GM18951 (cell line): ENCODE data around the gene DGKG.

ENCODE experiments used
- POLR2A ChIP-seq: IDR thresholded peaks from 4 replicates; pipeline ENCODE4 v1.6.1; 2011; ENCODE audit warnings: mild to moderate bottlenecking; ENCODE audit not compliant: insufficient read length, insufficient read depth; ENCODE audit errors: extremely low read depth
- in situ Hi-C: fragments of 300-500 bp; cut with MboI; formaldehyde crosslinking; loops from one replicate; pipeline ENCODE4 v1.12.0; 2022; ENCODE audit warnings: low sequenced_read_pairs, mixed read lengths, inconsistent platforms; ENCODE audit not compliant: unreplicated experiment

The DGKG gene

DNA sequence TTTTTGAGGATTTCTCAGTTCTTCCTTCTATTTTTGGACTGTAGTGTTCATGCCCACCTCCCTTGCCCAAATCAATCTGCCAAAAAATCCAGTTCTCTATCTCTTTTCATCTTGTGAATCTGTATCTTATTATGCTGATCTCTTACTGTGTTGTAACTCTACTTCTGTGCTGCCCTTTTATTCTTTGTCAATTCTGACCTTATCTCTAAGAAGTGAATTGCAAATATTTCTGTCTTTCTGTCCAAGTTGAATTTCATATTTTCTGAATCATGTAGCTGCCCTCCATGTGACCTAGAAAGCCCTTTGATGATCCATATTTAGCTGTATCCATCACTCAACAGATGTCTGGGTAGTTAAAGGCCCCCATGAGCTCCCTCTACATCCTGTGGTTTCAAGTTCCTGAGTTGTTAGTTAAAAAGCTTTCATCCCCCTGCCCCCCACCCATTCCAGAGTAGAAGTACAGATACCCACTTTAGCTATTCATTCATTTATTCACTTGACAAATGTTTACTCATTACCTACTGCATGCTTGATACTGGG lies 219.6 kb downstream of the DGKG start:
- no peak for TF ChIP-seq POLR2A

DNA sequence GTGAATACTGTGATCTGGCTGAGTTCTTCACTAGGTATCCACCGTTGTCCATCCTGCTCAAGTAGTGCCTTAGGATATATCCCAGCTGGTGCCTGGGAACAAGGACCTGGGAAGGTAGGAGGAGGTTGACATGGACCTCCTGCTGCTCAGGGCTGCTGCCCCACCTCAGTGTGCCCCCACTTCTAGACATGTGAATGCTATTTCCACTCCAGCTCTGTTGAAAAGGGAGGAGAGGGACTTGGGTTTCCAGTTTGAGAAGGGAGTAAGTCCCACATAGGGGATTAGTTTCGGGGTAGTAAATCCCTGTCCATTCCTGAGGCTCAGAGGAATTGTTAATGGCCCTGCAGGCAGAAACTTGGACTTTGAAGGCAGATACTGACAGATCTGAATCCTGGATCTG lies 220.2 kb downstream of the DGKG start:
- in situ Hi-C loops = no loop called here
- no peak for TF ChIP-seq POLR2A

More for the DNA sequence above, 219.6 kb downstream of the DGKG start:
- in situ Hi-C loops = no loop called here

DNA sequence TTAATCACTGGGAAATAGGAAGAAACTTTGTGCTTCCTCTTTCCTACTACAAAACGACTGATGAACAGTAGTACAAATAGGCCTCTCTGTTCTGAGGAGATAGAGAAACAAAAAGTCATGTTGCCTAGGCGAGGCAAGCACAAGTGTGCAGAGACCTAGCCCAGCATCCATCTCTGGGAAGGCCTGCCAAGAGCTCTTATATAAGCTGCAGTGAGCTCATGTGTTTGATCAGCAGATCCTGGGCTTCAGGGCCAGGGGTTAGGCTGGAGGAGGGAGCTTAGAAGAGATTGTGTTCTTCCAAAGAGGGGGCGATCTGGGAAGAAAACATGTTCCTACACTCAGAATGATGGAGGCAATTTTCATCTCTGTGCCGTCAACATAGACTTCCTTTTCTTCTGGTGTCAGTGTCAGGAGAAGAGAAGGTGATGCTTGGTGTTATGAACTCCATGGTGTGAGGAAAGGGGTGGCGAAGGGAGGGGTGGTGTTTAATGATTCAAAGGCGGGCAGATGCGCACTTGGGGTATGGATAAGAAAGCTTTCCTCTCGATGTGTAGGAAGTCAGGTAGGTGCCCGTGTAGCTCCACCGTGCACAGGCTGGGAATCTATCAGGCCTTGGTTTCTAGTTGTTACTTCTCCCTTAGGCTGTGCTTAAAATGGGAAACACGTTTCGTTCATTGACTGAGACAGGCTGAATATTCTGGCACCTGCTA lies 223.6 kb downstream of the DGKG start:
- no peak for TF ChIP-seq POLR2A
- in situ Hi-C loops = no loop called here

DNA sequence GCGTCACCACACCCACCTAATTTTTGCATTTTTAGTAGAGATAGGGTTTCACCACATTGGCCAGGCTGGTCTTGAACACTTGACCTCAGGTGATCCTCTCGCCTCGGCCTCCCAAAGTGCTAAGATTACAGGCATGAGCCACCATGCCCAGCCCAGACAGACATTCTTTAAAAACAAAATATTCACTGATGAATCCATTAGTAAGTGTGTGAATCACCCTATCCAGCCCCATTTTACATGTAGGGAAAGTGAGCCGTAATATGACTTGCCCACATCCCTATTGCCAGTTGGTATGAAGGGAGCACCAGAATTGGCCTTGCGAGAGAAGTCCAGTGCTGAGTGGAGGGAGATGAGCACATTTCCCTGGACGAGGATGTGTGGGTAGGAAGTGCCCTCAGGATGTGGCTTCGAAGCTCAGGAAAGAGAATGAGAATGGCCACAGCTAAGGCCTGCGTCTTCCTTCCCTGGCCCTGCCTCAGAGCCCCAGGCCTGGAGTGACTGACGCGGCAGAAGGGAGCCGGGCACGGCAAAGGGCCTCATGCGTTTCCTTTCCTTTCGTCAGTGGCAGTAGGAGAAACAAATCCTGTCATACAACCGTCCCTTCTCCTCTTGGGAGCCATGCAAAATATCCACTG lies 224.9 kb downstream of the DGKG start:
- in situ Hi-C loops = no loop called here
- no peak for TF ChIP-seq POLR2A

DNA sequence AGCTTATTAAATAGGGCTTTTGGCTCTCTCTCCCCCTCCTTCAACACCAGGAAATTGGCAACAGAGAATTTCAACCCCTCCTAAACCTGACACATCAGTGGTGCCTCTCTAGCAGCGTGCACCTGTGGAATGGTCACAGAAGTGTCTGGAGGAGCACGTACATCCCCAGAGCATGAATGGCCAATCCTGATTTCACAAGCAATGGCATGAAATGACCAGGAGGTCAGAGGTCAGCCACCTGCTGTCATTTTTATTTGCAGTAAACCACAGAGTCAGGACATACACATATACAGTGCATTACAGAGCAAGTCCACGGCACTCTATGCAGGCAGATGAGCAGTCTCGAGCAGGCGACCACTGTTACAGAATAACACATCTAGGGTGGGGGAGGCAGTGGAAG lies 228.1 kb downstream of the DGKG start:
- in situ Hi-C loops = no loop called here
- no peak for TF ChIP-seq POLR2A

DNA sequence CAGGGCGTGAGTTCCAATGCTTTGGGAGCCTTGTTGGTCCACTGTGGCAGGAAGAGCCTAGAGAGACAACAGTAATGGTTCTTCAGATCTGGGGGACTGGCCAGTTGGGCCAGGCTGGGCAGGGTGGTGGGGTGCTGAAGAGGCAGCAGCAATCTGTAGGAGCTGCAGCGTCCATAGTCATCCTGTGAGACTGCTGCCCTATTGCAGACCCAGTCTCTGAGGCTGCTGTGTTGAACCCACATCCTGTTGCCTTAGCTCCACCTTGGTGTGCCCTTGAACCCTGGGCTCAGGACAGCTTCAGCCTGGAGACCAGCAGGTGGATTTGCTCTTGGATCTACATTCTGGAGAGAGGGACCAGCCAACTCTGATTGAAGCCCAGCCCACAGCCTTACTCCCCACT lies 229.5 kb downstream of the DGKG start:
- in situ Hi-C loops = no loop called here
- no peak for TF ChIP-seq POLR2A

DNA sequence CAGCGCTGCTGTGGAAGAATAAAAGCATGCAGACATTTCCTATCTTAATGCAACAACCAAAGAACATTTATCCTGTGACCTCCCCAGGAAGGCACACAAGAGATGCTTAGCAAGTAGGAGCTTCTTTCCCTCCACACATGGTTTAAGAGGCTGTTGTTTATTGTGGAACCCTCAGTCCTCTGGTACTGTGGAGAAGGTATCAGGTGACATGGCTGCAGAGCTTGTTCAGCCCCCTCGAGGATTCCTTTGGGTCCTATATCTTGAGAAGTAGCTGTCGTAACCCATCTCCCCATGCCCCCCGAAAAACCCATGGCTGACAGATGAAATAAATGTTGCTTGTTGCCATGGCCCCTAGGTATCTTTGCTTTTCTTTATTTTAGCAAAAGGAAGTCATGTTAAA lies 232.8 kb downstream of the DGKG start:
- in situ Hi-C loops = no loop called here

DNA sequence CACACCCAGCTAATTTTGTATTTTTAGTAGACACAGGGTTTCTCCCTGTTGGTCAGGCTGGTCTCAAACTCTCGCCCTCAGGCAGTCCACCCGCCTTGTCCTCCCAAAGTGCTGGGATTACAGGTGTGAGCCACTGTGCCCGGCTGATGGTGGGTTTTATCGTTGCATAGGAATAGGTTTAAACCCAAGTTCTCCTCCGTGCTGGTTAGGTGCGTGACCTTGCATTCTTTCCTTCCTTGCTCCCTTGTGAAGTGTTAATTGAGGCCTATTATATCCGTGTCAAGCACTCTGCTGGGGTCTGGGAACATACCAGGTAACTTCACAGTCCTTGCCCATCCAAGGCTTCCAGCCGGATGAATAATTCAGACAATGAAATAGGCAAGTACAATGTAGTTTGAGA lies 233.9 kb downstream of the DGKG start:
- in situ Hi-C loops = no loop called here
- TF ChIP-seq POLR2A = no peak

More for the DNA sequence above, 232.8 kb downstream of the DGKG start:
- no peak for TF ChIP-seq POLR2A

DNA sequence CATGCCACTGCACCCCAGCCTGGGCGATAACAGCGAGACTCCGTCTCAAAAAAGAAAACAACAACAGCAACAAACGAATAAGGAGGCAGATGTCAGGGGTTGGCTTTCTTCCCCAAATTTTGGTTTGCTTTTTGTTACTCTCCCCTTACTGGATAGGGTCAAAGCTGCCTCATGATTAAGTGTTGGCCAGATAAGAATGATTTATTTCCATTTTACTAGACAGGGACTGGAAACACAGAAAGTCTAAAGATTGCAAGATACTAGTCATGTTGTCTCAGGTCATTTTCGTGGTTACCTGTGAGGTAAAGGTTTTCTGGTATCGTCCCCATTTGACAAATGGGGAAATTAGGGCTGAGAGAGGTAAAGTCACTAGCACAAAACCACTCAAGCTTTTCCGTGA lies 234.6 kb downstream of the DGKG start:
- in situ Hi-C loops = no loop called here
- no peak for TF ChIP-seq POLR2A

DNA sequence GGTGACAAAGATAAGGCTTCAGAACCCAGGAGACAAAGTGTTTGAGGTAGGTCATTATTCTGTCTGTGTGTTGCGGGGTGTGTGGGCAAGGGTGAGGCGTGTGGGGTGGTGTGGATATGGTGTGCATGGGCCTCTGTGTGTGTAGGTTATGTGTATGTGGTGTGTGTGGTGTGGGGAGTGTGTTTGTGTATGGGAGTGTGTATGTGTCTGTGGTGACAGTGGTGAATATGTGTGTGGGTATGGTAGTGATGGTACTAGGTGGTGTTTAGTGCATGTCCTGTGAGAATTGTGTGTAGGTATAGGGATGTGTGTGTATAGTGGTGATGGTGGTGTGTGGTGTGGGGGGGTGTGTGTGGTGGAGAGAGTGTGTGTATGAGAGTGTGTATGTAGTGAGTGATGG lies 236.9 kb downstream of the DGKG start:
- TF ChIP-seq POLR2A = no peak
- in situ Hi-C loops = no loop called here

DNA sequence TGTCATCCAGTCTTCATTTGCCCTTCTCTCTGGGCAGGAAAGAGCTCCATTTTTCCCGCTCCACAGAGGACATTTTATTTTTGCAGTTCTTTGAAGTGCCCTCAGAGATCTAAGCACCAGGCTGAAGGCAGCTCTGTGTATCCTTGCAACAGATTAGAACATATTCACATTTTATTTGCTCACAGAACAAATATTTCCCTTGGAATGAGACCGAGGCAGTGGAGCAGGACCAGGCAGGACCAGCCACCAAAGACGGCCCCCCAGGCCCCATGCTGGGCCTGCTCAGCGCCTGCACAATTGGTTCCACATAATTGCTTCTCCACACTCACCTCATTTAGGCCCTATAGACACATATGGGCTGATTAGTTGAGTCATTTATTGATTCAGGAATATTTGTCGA lies 237.4 kb downstream of the DGKG start:
- in situ Hi-C loops = no loop called here
- no peak for TF ChIP-seq POLR2A

DNA sequence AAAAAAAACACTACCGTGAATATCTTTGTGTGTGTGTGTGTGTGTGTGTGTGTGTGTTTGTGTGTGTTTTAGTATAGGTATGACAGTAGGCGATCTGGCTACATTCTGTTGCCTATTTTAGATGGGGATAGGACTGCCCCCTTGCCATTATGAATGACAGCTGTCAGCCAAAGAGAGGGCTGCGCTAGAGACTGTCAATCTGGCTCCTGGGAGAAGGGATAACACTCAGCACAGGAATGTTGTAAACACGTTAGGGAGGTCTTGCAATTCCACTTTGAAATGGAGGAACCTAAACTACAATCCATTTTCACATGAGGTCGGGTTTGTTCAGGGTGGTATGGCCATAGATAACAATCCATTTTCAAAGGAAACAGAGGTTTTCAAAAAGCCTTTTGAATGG lies 239.0 kb downstream of the DGKG start:
- no peak for TF ChIP-seq POLR2A
- in situ Hi-C loops = no loop called here

DNA sequence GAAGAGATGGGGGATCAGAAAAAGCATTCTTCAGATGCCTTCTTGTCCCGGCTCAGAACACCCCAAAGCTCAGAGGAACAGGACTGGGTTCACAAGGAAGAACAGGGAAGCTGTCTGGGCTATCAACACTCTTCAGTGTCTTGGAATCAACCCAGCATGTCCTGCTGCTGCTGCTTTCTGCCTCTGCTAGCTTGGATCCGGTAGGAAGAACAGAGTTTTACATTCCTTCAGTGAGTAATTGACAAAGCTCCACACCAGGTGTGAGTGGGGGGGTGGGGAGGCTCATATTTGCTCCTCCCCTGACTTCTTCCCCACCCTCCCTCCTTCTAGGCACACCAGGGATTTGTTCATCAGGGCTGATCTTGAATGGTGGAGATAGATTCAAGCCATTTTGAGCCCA lies 240.1 kb downstream of the DGKG start:
- no peak for TF ChIP-seq POLR2A
- in situ Hi-C loops = no loop called here

DNA sequence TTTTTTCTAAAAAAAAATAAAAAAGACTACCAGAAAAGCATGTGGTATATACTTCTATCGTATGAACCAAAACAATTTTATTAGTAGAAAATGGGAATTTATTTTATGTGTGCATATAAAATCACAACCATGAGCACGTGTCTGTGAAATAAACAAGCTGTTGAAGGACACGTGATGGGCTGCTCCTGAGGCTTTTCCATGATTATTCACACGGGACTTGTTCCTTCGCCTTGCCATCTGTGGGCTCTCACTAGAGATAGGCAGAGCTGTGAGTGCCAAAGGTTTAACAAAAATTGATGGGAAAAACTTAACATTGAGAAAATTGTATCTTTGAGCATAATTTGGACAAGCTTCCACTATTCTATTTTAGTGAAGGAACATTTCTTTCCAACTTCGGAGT lies 240.8 kb downstream of the DGKG start:
- in situ Hi-C loops = no loop called here
- TF ChIP-seq POLR2A = no peak
